D341Med (cell line): ENCODE results near the gene GNB1.
"Not testable (repeated sequence)": the region's sequence is repeated elsewhere in the genome, so short reads cannot be mapped to it uniquely, and the experiment has no call there.

Experiments
- DNase-seq: peaks from one replicate; pipeline ENCODE4 v3.0.0; 2012; ENCODE audit warnings: low spot score

The GNB1 gene

GRCh38 chr1:1760715-1761114, 130.2 kb downstream of the GNB1 start:
- DNase-seq = no peak

GRCh38 chr1:1760345-1760650, 130.6 kb downstream of the GNB1 start:
- peak; percentile 18 for DNase-seq

GRCh38 chr1:1759456-1760344, 131.2 kb downstream of the GNB1 start:
- DNase-seq = peak; percentile 28

- DNase-seq = peak; percentile 38
Observed at GRCh38 chr1:1758692-1759455, 132.0 kb downstream of the GNB1 start.

GRCh38 chr1:1758059-1758621, 132.7 kb downstream of the GNB1 start:
- DNase-seq = peak; percentile 27

- no peak for DNase-seq
Observed at GRCh38 chr1:1757422-1758058, 133.3 kb downstream of the GNB1 start.

GRCh38 chr1:1756661-1757421, 134.0 kb downstream of the GNB1 start:
- no peak for DNase-seq

GRCh38 chr1:1755852-1756251, 135.0 kb downstream of the GNB1 start:
- no peak for DNase-seq

- DNase-seq = no peak
Observed at GRCh38 chr1:1755426-1755825, 135.5 kb downstream of the GNB1 start.

GRCh38 chr1:1754051-1754815, 136.7 kb downstream of the GNB1 start:
- no peak for DNase-seq

- DNase-seq = no peak
Observed at GRCh38 chr1:1753607-1754005, 137.3 kb downstream of the GNB1 start.

GRCh38 chr1:1752636-1753606, 138.0 kb downstream of the GNB1 start:
- peak; percentile 29 for DNase-seq

GRCh38 chr1:1752190-1752589, 138.7 kb downstream of the GNB1 start:
- no peak for DNase-seq

- DNase-seq = not testable (repeated sequence)
Observed at GRCh38 chr1:1749941-1750340, 140.9 kb downstream of the GNB1 start.

- DNase-seq = no peak
Observed at GRCh38 chr1:1748686-1749321, 142.1 kb downstream of the GNB1 start.

GRCh38 chr1:1746566-1746909, 144.3 kb downstream of the GNB1 start:
- DNase-seq = not testable (repeated sequence)

GRCh38 chr1:1745651-1746565, 145.0 kb downstream of the GNB1 start:
- DNase-seq = not testable (repeated sequence)

- not testable (repeated sequence) for DNase-seq
Observed at GRCh38 chr1:1742529-1742928, 148.4 kb downstream of the GNB1 start.
